Measurements from ENCODE around the gene PIWIL1. TPM values are rescaled to one million over a fixed set of nuclear protein-coding genes. Genes with fewer than 3 reads are reported as not detected.

The PIWIL1 gene
- total RNA-seq, 1 donor, result not detected

GRCh38 chr12:130357729-130358330 lies 20.1 kb downstream of the PIWIL1 start:
- Histone ChIP-seq H3K4me3 (ENCODE audit: insufficient read depth, low read length) (no peak overlapping the region), H3K27me3 (ENCODE audit: insufficient read depth, low read length) (no peaks in the 10 kb centered on the region), H3K4me1 (ENCODE audit: insufficient read depth, low read length) (no peaks in the 10 kb centered on the region), H4K20me1 (ENCODE audit: insufficient read depth, low read length) (no peaks in the 10 kb centered on the region), H3K36me3 (ENCODE audit: insufficient read depth, low read length) (no peaks in the 10 kb centered on the region), H3K27ac (ENCODE audit: low read depth, low read length) (no peak overlapping the region), H3K79me2 (ENCODE audit: insufficient read depth, low read length) (no peaks in the 10 kb centered on the region), H3K4me2 (ENCODE audit: insufficient read depth, low read length) (no peak overlapping the region), H2AFZ (ENCODE audit: low read length) (no peak overlapping the region), H3K9me3 (ENCODE audit: low read depth, low read length) (peaks cover 3% of the 10 kb centered on the region)
- DNase-seq (ENCODE audit: insufficient read length, low spot score, missing footprints), result no peak
- TF ChIP-seq CTCF (IDR thresholded peaks at IDR 0.05; ENCODE audit: extremely low read depth, low read depth, low read length), result no peak

- no peak overlapping the region for H3K27ac ChIP-seq (ENCODE audit: low read depth, low read length)
- H3K4me3 ChIP-seq (ENCODE audit: insufficient read depth, low read length), result no peak overlapping the region
- no peak overlapping the region for H3K4me2 ChIP-seq (ENCODE audit: insufficient read depth, low read length)
- H2AFZ ChIP-seq (ENCODE audit: low read length), result no peak overlapping the region
- H3K4me1 ChIP-seq (ENCODE audit: insufficient read depth, low read length), result no peaks in the 10 kb centered on the region
- H3K27me3 ChIP-seq (ENCODE audit: insufficient read depth, low read length), result no peaks in the 10 kb centered on the region
- H4K20me1 ChIP-seq (ENCODE audit: insufficient read depth, low read length), result no peaks in the 10 kb centered on the region
- H3K36me3 ChIP-seq (ENCODE audit: insufficient read depth, low read length), result no peaks in the 10 kb centered on the region
- TF ChIP-seq CTCF (IDR thresholded peaks at IDR 0.05; ENCODE audit: extremely low read depth, low read depth, low read length), result no peak
- H3K9me3 ChIP-seq (ENCODE audit: low read depth, low read length), result peaks cover 5% of the 10 kb centered on the region
- no peaks in the 10 kb centered on the region for H3K79me2 ChIP-seq (ENCODE audit: insufficient read depth, low read length)
- DNase-seq (ENCODE audit: insufficient read length, low spot score, missing footprints), result no peak
Observed at GRCh38 chr12:130362060-130362459, 24.4 kb downstream of the PIWIL1 start.

- TF ChIP-seq CTCF (IDR thresholded peaks at IDR 0.05; ENCODE audit: extremely low read depth, low read depth, low read length), result no peak
- no peaks in the 10 kb centered on the region for H4K20me1 ChIP-seq (ENCODE audit: insufficient read depth, low read length)
- no peaks in the 10 kb centered on the region for H3K79me2 ChIP-seq (ENCODE audit: insufficient read depth, low read length)
Observed at GRCh38 chr12:130364578-130364977, 26.9 kb downstream of the PIWIL1 start.

GRCh38 chr12:130366159-130366558 lies 28.5 kb downstream of the PIWIL1 start:
- H4K20me1 ChIP-seq (ENCODE audit: insufficient read depth, low read length), result no peaks in the 10 kb centered on the region
- peaks cover 3% of the 10 kb centered on the region for H3K9me3 ChIP-seq (ENCODE audit: low read depth, low read length)
- no peak overlapping the region for H2AFZ ChIP-seq (ENCODE audit: low read length)
- no peak for DNase-seq (ENCODE audit: insufficient read length, low spot score, missing footprints)
- no peaks in the 10 kb centered on the region for H3K36me3 ChIP-seq (ENCODE audit: insufficient read depth, low read length)
- TF ChIP-seq CTCF (IDR thresholded peaks at IDR 0.05; ENCODE audit: extremely low read depth, low read depth, low read length), result no peak
- no peaks in the 10 kb centered on the region for H3K27me3 ChIP-seq (ENCODE audit: insufficient read depth, low read length)
- H3K4me1 ChIP-seq (ENCODE audit: insufficient read depth, low read length), result no peaks in the 10 kb centered on the region
- no peak overlapping the region for H3K27ac ChIP-seq (ENCODE audit: low read depth, low read length)
- H3K4me2 ChIP-seq (ENCODE audit: insufficient read depth, low read length), result no peak overlapping the region
- no peaks in the 10 kb centered on the region for H3K79me2 ChIP-seq (ENCODE audit: insufficient read depth, low read length)
- no peak overlapping the region for H3K4me3 ChIP-seq (ENCODE audit: insufficient read depth, low read length)

More at GRCh38 chr12:130364578-130364977, 26.9 kb downstream of the PIWIL1 start:
- no peaks in the 10 kb centered on the region for H3K4me1 ChIP-seq (ENCODE audit: insufficient read depth, low read length)
- H3K4me2 ChIP-seq (ENCODE audit: insufficient read depth, low read length), result no peak overlapping the region
- no peak for DNase-seq (ENCODE audit: insufficient read length, low spot score, missing footprints)
- H3K27ac ChIP-seq (ENCODE audit: low read depth, low read length), result no peak overlapping the region
- H3K27me3 ChIP-seq (ENCODE audit: insufficient read depth, low read length), result no peaks in the 10 kb centered on the region
- no peak overlapping the region for H3K4me3 ChIP-seq (ENCODE audit: insufficient read depth, low read length)
- no peaks in the 10 kb centered on the region for H3K36me3 ChIP-seq (ENCODE audit: insufficient read depth, low read length)
- no peak overlapping the region for H2AFZ ChIP-seq (ENCODE audit: low read length)
- peaks cover 3% of the 10 kb centered on the region for H3K9me3 ChIP-seq (ENCODE audit: low read depth, low read length)

Measured in osteoblast (primary cell).